OCI-LY3 (cell line): ENCODE data around the gene PGS1.

Experiments
- H2AFZ ChIP-seq: fragments of 200-600, 300-600 bp; shearing (Covaris generic); 2 replicates; pipeline ENCODE4 v1.6.0; 2014; ENCODE audit warnings: antibody characterized with exemption, low read depth, low read length
- H3K27ac ChIP-seq: fragments of 200-600, 300-600 bp; sonication (generic); 2 replicates; pipeline ENCODE4 v1.5.1; 2014; ENCODE audit warnings: mild to moderate bottlenecking, low read length, moderate library complexity, mixed read lengths
- H3K27me3 ChIP-seq: fragments of 200-600, 300-600 bp; sonication (generic); 2 replicates; pipeline ENCODE4 v1.6.1; 2014; ENCODE audit warnings: low read depth, low read length, mixed read lengths
- H3K36me3 ChIP-seq: fragments of 200-600, 300-600 bp; sonication (generic); replicated peaks from 2 replicates; pipeline ENCODE3; 2014; ENCODE audit warnings: low read depth, low read length, mixed read lengths
- H3K4me1 ChIP-seq: fragments of 300-600, 200-600 bp; sonication (generic); 2 replicates; pipeline ENCODE4 v1.6.1; 2014; ENCODE audit warnings: low read length, mixed read lengths
- H3K4me2 ChIP-seq: fragments of 200-600, 300-600 bp; sonication (generic); 2 replicates; pipeline ENCODE4 v1.6.1; 2014; ENCODE audit warnings: low read length, mixed read lengths
- H3K4me3 ChIP-seq: fragments of 300-600, 200-600 bp; sonication (generic); 2 replicates; pipeline ENCODE4 v1.5.1; 2014; ENCODE audit warnings: antibody characterized with exemption, mild to moderate bottlenecking, low read length, moderate library complexity
- H3K79me2 ChIP-seq: fragments of 300-600, 200-600 bp; shearing (Covaris generic); 2 replicates; pipeline ENCODE4 v1.6.1; 2014; ENCODE audit warnings: mild to moderate bottlenecking, low read length, mixed read lengths
- H3K9ac ChIP-seq: fragments of 300-600, 200-600 bp; shearing (Covaris generic); 2 replicates; pipeline ENCODE4 v1.6.0; 2014; ENCODE audit warnings: mild to moderate bottlenecking, low read length, moderate library complexity
- H3K9me3 ChIP-seq: fragments of 200-600, 300-600 bp; shearing (Covaris generic); 2 replicates; pipeline ENCODE4 v1.6.1; 2014; ENCODE audit warnings: low read length, mixed read lengths; ENCODE audit not compliant: insufficient read depth
- H4K20me1 ChIP-seq: fragments of 200-600, 300-600 bp; sonication (generic); 2 replicates; pipeline ENCODE4 v1.6.1; 2016; ENCODE audit warnings: low read length, mixed read lengths; ENCODE audit not compliant: insufficient read depth
- CTCF ChIP-seq: fragments of 200-600, 300-600 bp; sonication (generic); IDR thresholded peaks from 2 replicates; pipeline ENCODE4 v1.5.1; 2014; ENCODE audit warnings: antibody characterized with exemption, low read length, low read depth
- EZH2phosphoT487 ChIP-seq: fragments of 200-600 bp; shearing (Covaris generic); IDR thresholded peaks from 2 replicates; pipeline ENCODE4 v1.6.1; 2018; ENCODE audit warnings: antibody characterized with exemption, mixed run types, low read depth

PGS1 gene

DNA sequence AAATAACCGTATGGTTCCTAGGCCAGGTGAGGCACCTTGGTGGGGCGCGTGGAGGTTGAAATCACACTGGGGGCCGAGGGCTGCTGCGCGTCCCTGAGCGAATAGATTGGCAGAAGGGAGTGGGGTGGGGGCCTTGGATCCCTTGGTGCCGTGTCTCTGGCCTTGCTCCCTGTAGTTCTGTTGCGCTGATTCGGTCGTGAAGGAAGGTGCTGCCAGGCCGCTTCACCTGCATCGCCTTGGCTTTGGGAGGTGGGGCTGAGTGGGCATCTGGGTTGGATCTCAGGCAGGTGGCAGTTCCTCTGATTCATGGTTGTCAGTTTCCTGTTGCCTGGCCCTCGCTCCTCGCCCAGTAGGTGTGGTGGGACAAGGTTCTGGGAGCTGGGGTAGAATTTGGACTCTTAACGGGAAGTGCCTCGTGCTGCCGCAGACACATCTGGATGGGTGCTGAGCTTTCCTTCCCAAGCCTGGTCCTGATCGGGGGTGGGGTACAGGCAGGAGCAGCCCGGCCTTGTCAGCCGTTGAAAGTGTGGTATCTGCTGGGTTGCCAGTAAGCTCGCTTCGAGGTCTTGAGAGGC is 30.1 kb downstream of the PGS1 start:
- H3K79me2 ChIP-seq = peaks cover 94% of the 10 kb centered on the region
- no peak for TF ChIP-seq EZH2phosphoT487
- TF ChIP-seq CTCF = no peak
- no peak overlapping the region for H3K27ac ChIP-seq
- H3K4me2 ChIP-seq = no peak overlapping the region
- no peaks in the 10 kb centered on the region for H3K9me3 ChIP-seq
- peaks cover 84% of the 10 kb centered on the region for H4K20me1 ChIP-seq
- H3K36me3 ChIP-seq = peaks cover 65% of the 10 kb centered on the region
- H3K4me3 ChIP-seq = no peak overlapping the region
- H2AFZ ChIP-seq = no peak overlapping the region
- no peak overlapping the region for H3K9ac ChIP-seq
- no peaks in the 10 kb centered on the region for H3K4me1 ChIP-seq
- no peaks in the 10 kb centered on the region for H3K27me3 ChIP-seq

GRCh38 chr17:78409191-78409928 is 30.9 kb downstream of the PGS1 start:
- no peak overlapping the region for H3K9ac ChIP-seq
- no peaks in the 10 kb centered on the region for H3K4me1 ChIP-seq
- no peak overlapping the region for H3K4me2 ChIP-seq
- H3K9me3 ChIP-seq = no peaks in the 10 kb centered on the region
- H3K36me3 ChIP-seq = peaks cover 63% of the 10 kb centered on the region
- no peak overlapping the region for H3K4me3 ChIP-seq
- no peak overlapping the region for H3K27ac ChIP-seq
- peaks cover 94% of the 10 kb centered on the region for H3K79me2 ChIP-seq
- TF ChIP-seq CTCF (no peak), EZH2phosphoT487 (no peak)
- no peaks in the 10 kb centered on the region for H3K27me3 ChIP-seq
- peaks cover 91% of the 10 kb centered on the region for H4K20me1 ChIP-seq
- no peak overlapping the region for H2AFZ ChIP-seq

- H4K20me1 ChIP-seq = peaks cover 84% of the 10 kb centered on the region
- H3K79me2 ChIP-seq = peaks cover 80% of the 10 kb centered on the region
- H3K4me1 ChIP-seq = no peaks in the 10 kb centered on the region
- no peaks in the 10 kb centered on the region for H3K27me3 ChIP-seq
- no peak overlapping the region for H3K4me2 ChIP-seq
- H3K4me3 ChIP-seq = no peak overlapping the region
- H3K36me3 ChIP-seq = peaks cover 63% of the 10 kb centered on the region
- no peaks in the 10 kb centered on the region for H3K9me3 ChIP-seq
- no peak overlapping the region for H3K9ac ChIP-seq
- no peak for TF ChIP-seq CTCF
- H2AFZ ChIP-seq = no peak overlapping the region
- no peak overlapping the region for H3K27ac ChIP-seq
Observed at GRCh38 chr17:78411241-78411857, 32.9 kb downstream of the PGS1 start.

GRCh38 chr17:78412403-78412802 is 34.0 kb downstream of the PGS1 start:
- H3K4me3 ChIP-seq = no peak overlapping the region
- TF ChIP-seq EZH2phosphoT487 (no peak), CTCF (peak; percentile 33)
- no peak overlapping the region for H3K4me2 ChIP-seq
- no peak overlapping the region for H2AFZ ChIP-seq
- H3K79me2 ChIP-seq = peaks cover 80% of the 10 kb centered on the region
- H3K4me1 ChIP-seq = no peaks in the 10 kb centered on the region
- H3K36me3 ChIP-seq = peaks cover 64% of the 10 kb centered on the region
- no peak overlapping the region for H3K27ac ChIP-seq
- no peaks in the 10 kb centered on the region for H3K9me3 ChIP-seq
- no peak overlapping the region for H3K9ac ChIP-seq
- peaks cover 80% of the 10 kb centered on the region for H4K20me1 ChIP-seq
- no peaks in the 10 kb centered on the region for H3K27me3 ChIP-seq
